GM20000 (cell line): ENCODE measurements around the gene RBFOX2.

Experiments used
- DNase-seq: peaks from one replicate; pipeline ENCODE4 v3.0.0; 2012; ENCODE audit warnings: low spot score
- CTCF ChIP-seq: IDR thresholded peaks from 2 replicates; pipeline ENCODE4 v1.5.1; 2012; ENCODE audit warnings: mild to moderate bottlenecking, control low read depth; ENCODE audit errors: extremely low read depth, missing control alignments

RBFOX2 gene

GRCh38 chr22:35930933-35931332 is 97.7 kb downstream of the RBFOX2 start:
- peak; percentile 44 for DNase-seq
- TF ChIP-seq CTCF: peak; percentile 20

- TF ChIP-seq CTCF: no peak
- DNase-seq: no peak
These were observed 100.3 kb downstream of the RBFOX2 start for GRCh38 chr22:35928285-35928798.

GRCh38 chr22:35923026-35923425 is 105.6 kb downstream of the RBFOX2 start:
- no peak for TF ChIP-seq CTCF
- DNase-seq: no peak

- TF ChIP-seq CTCF: peak; percentile 38
- DNase-seq: peak; percentile 34
These were observed 106.8 kb downstream of the RBFOX2 start for GRCh38 chr22:35921777-35922176.

GRCh38 chr22:35921044-35921443 is 107.6 kb downstream of the RBFOX2 start:
- DNase-seq: no peak
- TF ChIP-seq CTCF: no peak

- no peak for TF ChIP-seq CTCF
- no peak for DNase-seq
These were observed 109.6 kb downstream of the RBFOX2 start for GRCh38 chr22:35919002-35919542.

GRCh38 chr22:35918456-35918855 is 110.2 kb downstream of the RBFOX2 start:
- no peak for TF ChIP-seq CTCF
- no peak for DNase-seq
